NCI-H128 (cell line): ENCODE results near the gene MOB3C.

Experiments used
- DNase-seq: peaks from one replicate; lab custom pipeline; 2025; ENCODE audit not compliant: unreplicated experiment; lab: John Stamatoyannopoulos, UW

Gene MOB3C

GRCh38 chr1:46580140-46580903 lies 36.3 kb downstream of the MOB3C start:
- DNase-seq: no peak

GRCh38 chr1:46577671-46578070 lies 38.9 kb downstream of the MOB3C start:
- no peak for DNase-seq

DNA sequence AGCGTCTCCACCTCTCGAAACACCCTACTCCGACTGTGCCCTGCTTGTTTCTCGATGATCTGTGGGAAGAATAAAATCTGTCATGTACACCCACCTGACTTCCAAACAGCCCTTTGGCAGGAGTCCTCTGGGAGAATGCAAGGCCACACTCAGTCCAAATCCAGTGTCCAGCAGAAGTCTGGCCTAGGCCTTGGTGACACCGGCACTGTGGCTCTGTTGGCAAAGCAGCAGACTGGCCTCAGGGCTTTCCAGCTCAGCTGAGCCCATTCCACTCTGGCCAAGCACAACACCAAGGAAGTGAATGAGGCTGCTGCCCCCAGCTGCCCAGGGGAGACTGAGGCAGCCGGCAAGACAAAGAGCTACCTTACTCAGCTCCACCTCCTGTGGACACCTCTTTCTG lies 40.0 kb downstream of the MOB3C start:
- no peak for DNase-seq

DNA sequence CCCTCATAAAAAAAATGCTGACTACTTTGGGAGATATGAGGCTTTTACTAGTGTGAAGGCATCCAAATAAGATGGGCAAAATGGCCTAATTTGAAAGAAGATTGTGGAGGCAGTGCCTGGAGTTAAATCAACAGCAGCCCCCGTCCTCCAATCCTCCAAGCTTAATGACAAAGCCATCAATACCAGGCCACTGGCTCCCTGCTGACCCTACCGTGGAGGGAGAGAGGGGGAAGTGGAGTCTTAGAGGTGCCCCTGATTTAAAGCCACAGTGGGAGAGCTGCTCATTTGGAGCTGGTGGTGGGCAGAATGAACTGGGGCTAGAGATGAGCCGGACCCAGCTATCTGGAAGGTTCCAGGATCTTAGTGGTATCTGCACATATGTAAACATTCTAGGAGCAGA lies 40.8 kb downstream of the MOB3C start:
- no peak for DNase-seq

DNA sequence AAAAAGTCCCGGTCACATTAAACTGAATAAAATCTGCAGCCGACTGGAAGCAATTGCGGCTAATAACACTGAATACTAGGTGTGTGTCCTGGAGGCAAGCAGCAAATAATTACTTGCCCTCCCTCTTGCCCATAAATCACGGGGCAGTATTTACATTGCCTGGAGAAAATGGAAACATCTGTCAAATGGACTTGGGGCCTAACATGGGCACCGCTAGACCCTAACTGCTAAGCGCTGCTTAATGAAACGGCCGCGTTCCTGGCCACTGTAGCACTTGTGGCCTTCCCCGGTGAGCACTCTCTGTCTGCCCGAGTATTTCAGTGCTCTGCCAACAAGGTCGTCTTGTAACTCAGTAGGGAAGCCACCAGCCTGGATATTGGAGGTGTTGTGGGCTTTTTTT lies 41.3 kb downstream of the MOB3C start:
- no peak for DNase-seq

- DNase-seq: no peak
These were observed 44.9 kb downstream of the MOB3C start for GRCh38 chr1:46571691-46572225.

DNA sequence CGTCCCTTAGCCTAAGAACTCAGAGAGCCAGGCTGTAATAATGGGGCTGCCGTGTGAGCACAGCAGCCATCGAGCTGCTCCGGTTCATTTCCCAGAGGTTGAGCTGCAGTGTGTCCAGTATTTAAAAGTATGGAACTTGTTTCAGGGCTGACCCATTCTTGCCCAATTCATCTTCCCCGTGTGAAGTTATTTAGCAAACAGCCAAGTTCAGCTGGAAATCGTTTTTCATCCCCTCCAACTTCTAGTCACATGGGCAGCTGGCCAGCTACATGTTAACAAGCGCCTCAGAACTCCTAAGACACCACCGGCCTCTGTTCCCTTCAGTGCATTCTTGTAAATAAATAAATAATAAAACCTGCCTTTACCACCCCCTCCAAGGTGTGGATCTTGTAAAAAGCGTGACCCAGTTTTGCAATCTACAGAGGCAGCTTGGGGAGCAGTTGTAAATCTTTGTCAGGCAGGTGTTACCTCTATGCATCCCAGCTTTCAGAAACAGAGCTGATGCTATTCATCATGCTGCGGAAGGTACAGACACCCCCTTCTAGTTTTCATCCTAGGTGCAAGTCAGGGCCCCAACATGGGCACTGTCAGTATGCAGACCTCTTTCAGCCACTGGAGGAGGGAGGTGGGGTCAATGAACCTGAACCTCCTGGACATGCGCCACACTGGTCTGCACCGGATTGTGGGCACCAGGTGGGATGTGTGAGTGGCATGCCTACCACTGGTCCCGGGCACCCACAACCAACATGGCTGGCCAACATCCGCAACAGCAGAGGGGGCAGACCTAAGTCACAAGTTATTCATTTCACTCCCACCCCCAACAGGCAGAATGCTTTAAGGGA lies 46.5 kb downstream of the MOB3C start:
- DNase-seq: no peak

GRCh38 chr1:46569116-46569515 lies 47.5 kb downstream of the MOB3C start:
- DNase-seq: no peak

DNA sequence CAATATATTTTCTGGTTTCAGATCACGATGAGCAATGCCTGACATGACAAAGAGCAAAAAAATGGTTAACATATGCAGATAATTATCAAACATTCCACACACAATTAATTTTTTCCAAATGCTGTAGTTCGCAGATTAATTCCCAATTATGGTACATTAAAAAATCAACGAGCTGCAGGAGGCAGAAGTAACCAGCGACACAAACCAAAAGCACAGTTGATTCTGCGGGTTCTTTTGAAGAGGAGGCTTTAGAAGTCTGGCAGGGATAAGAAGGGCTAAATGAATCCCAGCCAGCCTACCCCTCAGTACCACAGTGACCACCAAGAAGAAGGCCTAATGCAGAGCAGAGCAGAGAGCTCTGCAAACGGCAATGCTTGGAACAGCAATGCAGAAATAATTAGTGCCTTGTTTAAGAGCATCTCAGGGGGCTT lies 48.1 kb downstream of the MOB3C start:
- DNase-seq: no peak

DNA sequence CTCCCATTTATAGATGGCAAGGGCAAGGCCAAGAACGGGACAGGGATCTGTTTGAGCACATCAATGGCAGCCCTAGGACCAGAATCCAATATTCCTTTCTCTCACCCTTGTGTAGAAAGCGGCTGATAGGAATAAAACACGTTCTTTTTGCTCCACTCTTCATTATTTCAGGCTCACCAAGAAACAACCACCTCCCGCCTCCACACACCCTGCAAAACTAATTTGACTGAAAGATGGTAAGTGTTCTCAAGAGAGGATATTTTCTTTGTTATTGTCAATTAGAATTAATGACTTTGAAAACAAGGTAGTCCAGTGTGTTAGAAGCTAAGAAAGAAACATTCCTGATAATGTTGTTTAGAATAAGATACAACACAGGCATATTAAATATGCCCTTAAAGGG lies 53.3 kb downstream of the MOB3C start:
- no peak for DNase-seq

DNA sequence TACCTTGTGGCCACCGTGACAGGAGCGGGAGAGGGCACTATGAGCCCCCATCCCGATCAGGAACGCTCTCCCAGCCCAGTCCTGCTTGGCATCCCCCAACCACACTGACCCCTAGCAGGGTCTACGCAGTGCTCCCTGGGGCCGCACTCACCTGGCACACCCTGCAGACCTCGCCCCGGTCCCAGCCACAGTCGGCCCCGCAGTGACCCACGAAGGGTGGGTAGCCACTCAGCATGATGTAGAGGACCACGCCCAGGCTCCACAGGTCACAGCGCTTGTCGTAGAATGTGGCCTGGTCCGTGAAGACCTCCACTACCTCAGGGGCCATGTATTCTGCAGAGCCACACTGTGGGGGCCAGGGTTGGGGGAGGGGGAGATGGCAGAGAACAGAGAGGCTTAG lies 54.1 kb downstream of the MOB3C start:
- no peak for DNase-seq

- no peak for DNase-seq
These were observed 57.6 kb downstream of the MOB3C start for GRCh38 chr1:46558966-46559365.

- peak; percentile 69 for DNase-seq
These were observed 58.3 kb downstream of the MOB3C start for GRCh38 chr1:46558141-46558963.
